Stimulated activated CD8-positive, alpha-beta memory T cell treated with anti-CD3 and anti-CD28 coated beads, Interleukin-7, amount 100 ng/mL, for 4 hours (primary cell): ENCODE measurements around the gene C1orf21.
"Not testable (repeated sequence)": the region's sequence is repeated elsewhere in the genome, so short reads cannot be mapped to it uniquely, and the experiment has no call there.

ENCODE experiments used
- DNase-seq, 2 donors: peaks; one replicate each; pipeline ENCODE4 v3.0.0-alpha.2; 2020; ENCODE audit warnings: low read depth in 2 of 2

Gene C1orf21

DNA sequence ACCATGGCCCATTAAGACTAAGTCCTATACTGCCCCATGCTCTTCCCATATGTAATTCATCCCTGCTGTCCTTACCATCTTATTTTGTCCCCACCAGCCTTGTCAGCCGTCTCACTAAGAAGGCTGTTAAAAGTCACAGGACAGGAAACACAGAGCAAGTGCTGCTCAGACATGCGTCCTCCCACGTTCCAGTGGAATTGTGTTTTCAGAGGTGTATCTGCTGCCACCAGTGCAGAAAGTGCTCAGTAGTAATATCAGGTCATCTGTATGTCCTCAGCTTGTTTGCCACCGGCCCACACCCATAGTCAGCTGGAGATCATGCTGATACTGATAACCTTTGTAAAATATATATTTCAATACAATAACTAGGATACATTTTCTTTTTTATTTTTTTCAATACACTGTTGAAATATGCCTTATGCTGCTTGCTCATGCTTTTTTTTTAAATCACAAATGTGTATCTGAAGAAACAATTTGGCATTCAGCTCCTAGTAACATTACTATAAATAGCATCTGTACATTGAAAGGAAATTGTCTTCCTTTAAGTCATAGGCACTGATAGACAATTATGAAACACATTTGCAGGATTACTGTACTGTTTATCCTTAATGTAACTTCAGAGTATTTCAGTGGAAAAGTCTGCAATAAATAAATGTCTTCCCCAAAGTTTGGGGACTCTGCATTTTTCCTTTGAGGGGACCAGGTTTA, 211.0 kb downstream of the C1orf21 start:
- no peak for DNase-seq

- DNase-seq = no peak
Observed at GRCh38 chr1:184598403-184599193, 211.8 kb downstream of the C1orf21 start.

DNA sequence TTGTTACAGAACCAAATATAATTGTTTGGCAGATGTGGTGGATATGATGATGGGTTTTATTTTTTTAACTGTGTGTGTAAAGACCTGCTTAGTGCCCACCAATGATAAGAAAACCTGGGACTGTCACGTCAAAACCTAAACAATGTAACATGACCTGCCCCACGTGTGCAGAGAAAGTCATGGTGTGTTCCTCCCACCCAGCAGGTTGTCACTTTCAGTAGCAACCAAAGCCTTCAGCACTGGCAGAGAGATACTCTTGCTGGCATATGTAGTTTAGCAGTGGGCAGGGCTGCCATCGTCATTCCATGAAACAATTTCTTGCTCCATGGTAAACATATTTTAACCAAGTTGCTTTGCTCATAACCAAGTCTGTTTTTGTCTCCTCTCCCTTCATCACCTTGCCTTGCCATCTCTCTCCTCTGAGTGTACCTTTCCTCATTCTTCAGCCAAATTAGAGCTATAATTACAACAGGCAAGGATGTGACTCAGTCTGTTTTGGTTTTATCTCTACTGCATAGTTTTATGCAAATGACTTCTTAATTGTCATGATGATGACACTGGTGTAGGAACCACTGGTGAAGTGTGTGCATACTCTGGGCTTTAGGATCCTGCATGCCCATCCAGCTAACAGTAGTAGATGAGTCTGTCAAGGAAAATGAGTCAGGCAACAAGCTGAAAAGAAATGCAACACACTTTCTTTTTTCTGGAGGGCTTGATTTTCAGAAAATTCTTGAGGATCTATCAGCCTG, 217.5 kb downstream of the C1orf21 start:
- DNase-seq = no peak

- DNase-seq = no peak
Observed at GRCh38 chr1:184605941-184606340, 219.1 kb downstream of the C1orf21 start.

GRCh38 chr1:184606786-184607185, 220.0 kb downstream of the C1orf21 start:
- DNase-seq = no peak

DNA sequence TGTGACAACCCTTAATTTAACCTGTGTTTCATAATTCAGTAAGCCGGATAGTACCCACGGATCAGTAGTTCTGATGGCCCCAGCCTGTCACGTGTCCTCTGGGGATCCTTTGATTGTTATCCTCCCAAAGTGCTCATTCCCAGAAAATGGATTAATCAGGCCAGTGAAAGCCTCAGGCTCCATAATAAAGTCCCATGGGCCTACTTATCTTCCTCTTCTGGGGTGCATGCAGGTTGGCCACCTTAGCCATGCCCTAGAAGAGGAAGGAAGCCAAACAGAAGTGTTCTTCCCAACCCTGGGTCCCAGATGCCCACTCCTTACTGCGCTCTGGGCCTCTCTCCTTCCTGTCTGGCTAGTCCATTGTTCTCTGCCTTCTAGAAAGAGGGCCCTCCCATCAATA, 221.8 kb downstream of the C1orf21 start:
- no peak for DNase-seq

DNA sequence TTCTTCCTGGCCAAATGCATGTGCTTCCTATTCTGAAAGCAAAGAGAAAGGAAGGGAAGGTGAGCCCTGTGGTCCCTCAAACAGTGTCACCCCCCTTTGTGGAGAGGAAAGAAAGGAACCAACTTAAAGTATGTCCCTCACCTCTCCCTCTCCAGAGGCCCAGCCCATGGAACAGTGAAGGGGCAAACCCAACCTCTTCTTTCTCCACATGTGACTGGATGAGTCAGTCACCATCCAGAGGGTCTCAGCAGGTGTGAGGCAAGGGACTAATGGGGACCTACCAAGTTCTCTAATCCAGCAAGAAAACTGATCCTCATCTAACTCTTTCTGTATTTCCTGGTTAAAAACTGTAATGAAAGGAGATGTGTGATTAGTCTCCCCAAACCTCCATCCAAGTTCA, 222.2 kb downstream of the C1orf21 start:
- DNase-seq = no peak

GRCh38 chr1:184610876-184611595, 224.2 kb downstream of the C1orf21 start:
- no peak for DNase-seq

GRCh38 chr1:184612229-184612628, 225.4 kb downstream of the C1orf21 start:
- not testable (repeated sequence) for DNase-seq

- DNase-seq = no peak
Observed at GRCh38 chr1:184614667-184615066, 227.8 kb downstream of the C1orf21 start.

GRCh38 chr1:184615301-184615700, 228.5 kb downstream of the C1orf21 start:
- DNase-seq = no peak

- DNase-seq = no peak
Observed at GRCh38 chr1:184616504-184616903, 229.7 kb downstream of the C1orf21 start.

DNA sequence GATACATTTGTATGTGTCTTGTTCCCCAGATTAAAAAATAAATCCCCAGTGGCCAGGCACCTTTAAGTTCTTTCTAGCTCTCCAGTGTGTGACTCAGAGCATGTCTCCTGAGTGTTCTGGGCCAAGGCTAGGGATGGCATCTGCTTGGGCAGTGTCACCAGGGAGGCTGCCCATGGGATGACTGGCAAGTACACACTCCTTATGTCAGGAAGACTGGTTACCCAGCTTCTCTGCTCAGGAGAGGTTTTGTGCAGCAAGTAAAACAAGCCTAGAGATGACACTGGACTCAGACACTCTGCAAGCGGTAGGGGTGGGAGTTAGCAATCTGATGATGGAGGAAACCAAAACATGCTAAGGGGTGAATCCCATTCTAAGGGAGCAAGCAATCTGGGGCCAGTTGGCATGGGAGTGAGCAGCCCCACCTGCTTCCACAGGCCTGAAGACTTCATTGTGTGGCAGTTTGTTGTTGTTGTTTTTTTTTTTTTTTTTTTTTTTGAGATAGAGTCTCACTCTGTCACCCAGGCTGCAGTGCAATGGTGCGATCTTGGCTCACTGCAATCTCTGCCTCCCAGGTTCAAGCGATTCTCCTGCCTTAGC, 230.7 kb downstream of the C1orf21 start:
- DNase-seq = no peak

GRCh38 chr1:184618851-184619250, 232.0 kb downstream of the C1orf21 start:
- no peak for DNase-seq

DNA sequence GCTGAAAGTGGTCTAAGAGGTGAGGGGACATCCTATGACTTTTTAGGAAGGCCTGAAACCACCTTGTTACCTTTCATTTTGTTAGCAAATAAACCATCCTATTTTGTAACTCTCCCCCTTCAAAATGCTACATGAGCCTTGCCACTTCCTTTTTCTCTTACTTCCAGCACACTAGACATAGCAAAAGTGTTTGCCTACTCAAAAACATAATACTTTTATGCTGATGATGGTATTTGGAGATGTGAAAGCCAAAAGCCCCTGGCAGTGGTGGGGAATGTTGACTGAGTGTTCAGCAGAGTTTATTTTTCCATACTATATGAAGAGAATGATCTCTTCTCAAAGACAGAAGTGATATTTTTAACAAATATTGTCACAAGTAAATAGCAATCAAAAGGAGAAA, 233.6 kb downstream of the C1orf21 start:
- DNase-seq = no peak

DNA sequence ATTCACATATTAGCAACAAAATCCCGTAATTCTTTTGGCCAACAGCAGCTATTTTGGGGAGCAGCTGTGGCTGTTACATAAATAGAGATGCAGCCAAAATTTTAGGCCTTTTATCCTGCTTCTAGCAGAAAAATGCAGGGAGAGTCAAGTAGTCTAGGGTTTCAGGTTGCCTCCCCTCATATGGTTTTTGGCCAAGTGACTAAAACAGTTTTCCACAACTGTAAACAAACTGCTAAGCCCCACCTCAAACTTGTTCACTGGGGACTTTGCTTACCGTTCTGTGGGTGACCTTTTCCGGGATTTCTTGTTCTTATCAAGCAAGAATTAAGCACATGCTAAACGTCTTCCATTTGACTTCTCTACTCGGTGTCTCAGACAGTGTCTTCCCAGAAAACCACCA, 234.4 kb downstream of the C1orf21 start:
- no peak for DNase-seq

DNA sequence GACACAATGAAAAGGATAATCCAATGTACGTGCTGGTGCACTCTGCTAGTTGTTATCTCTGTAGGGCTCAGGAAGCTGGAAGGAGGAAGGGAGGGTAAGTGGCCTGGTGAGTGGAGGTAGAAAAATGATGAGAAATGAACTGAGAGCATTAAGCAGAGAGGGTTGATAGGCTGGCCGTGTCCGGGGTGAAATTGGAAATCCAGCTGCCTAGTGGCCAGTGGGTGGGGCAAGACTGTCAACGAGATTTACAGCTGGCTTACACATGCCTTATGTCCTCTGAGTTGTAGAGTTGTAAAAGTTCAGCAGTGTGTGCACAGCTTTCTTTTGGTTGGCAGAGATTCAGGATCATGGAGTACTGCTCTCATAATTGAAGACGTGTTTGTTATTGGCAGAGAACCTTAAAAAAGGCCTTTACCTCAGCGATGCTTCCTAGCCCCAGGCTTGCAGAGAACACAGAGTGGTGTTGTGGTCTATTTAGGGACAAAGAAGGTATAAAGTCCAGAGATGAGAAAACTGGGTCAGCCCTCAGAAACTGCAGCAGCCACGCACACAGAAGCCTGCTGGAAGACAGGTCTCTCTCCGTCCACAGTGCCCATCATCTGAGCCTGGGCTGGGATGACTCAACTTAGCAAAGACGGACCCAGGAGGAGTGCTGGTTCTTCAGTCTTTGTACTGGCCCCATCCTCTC, 235.5 kb downstream of the C1orf21 start:
- DNase-seq = no peak

- no peak for DNase-seq
Observed at GRCh38 chr1:184623404-184623803, 236.6 kb downstream of the C1orf21 start.

- DNase-seq = no peak
Observed at GRCh38 chr1:184624051-184624450, 237.2 kb downstream of the C1orf21 start.

DNA sequence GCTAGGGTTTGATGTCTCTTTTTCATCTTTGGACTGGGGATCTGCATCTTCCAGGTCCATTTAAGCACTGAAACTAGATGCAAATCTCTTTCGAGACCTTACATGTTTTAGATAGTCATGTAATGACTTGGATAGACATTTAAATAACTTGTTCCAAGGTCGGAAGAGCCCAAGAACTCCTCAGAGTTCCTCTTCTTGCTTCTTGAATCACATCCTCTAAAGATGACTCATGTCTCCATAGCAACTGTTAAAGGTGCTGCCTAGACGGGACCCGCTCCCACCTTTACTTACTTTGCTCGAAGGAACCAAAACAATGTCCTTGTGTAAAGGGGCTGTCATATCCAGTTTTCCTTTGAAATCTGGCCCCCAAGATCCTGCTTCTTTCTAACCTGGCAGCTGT, 237.8 kb downstream of the C1orf21 start:
- DNase-seq = no peak

DNA sequence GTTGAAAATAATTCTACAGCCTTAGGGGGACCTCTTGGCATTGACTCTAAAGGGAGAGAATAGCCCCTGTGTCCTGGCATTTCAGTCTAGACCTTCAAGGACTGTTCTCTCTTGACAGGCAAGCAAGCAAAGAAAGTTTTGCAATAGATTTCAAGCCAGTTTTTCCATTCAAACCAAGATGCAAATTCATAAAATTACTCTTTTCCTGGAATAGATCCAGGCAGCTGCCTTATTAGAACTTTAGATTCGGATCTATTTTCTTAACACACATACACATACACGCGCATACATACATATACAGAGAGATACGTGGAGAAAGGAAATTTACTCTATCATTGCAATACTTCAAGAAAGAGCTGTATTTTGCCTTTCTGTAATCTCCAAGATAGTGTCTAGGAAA, 238.4 kb downstream of the C1orf21 start:
- DNase-seq = no peak
